DOHH2 (cell line): ENCODE measurements around the gene RHOC.

Experiments
- H3F3A ChIP-seq: fragments of 200-600 bp; sonication (generic), shearing (Covaris generic); 2 replicates; pipeline ENCODE4 v1.6.0; 2016; ENCODE audit warnings: antibody characterized with exemption, mild to moderate bottlenecking; ENCODE audit not compliant: control insufficient read depth, insufficient read depth
- H3K27ac ChIP-seq: fragments of 200-600 bp; sonication (generic); 2 replicates; pipeline ENCODE4 v1.5.1; 2014; ENCODE audit warnings: low read depth, mild to moderate bottlenecking, low read length, moderate library complexity
- H3K27me3 ChIP-seq: fragments of 200-600 bp; sonication (generic); 2 replicates; pipeline ENCODE4 v1.6.1; 2014; ENCODE audit warnings: mild to moderate bottlenecking, low read length, mixed read lengths; ENCODE audit not compliant: control insufficient read depth
- H3K36me3 ChIP-seq: fragments of 200-600 bp; sonication (generic); 2 replicates; pipeline ENCODE4 v1.6.1; 2014; ENCODE audit warnings: mild to moderate bottlenecking, low read length, moderate library complexity, mixed read lengths; ENCODE audit not compliant: control insufficient read depth
- H3K4me1 ChIP-seq: fragments of 200-600 bp; sonication (generic); 2 replicates; pipeline ENCODE4 v1.6.1; 2014; ENCODE audit warnings: mild to moderate bottlenecking, low read length, mixed read lengths; ENCODE audit not compliant: control insufficient read depth
- H3K4me2 ChIP-seq: fragments of 200-600 bp; sonication (generic); 2 replicates; pipeline ENCODE4 v1.6.0; 2014; ENCODE audit warnings: mild to moderate bottlenecking, low read length, moderate library complexity
- H3K4me3 ChIP-seq: fragments of 200-600 bp; sonication (generic); 2 replicates; pipeline ENCODE4 v1.5.1; 2014; ENCODE audit warnings: mild to moderate bottlenecking, low read length, mixed read lengths
- H3K79me2 ChIP-seq: fragments of 200-600 bp; sonication (generic); 2 replicates; pipeline ENCODE4 v1.6.1; 2014; ENCODE audit warnings: mild to moderate bottlenecking, low read length, mixed read lengths; ENCODE audit not compliant: control insufficient read depth
- H3K9me2 ChIP-seq: fragments of 200-600 bp; sonication (generic); replicated peaks from 2 replicates; pipeline ENCODE4 v1.6.1; 2014; ENCODE audit warnings: mild to moderate bottlenecking, low read length, mixed read lengths; ENCODE audit not compliant: control insufficient read depth
- H3K9me3 ChIP-seq: fragments of 200-600 bp; sonication (generic); 2 replicates; pipeline ENCODE4 v1.6.1; 2014; ENCODE audit warnings: antibody characterized with exemption, low read length, mixed read lengths; ENCODE audit not compliant: control insufficient read depth, insufficient read depth
- H4K20me1 ChIP-seq: fragments of 200-600 bp; sonication (generic); 2 replicates; pipeline ENCODE4 v1.6.0; 2014; ENCODE audit warnings: low read depth, mild to moderate bottlenecking, antibody characterized with exemption, low read length, moderate library complexity; ENCODE audit not compliant: control insufficient read depth, insufficient read depth
- CTCF ChIP-seq: fragments of 200-600 bp; sonication (generic); IDR thresholded peaks from one replicate; pipeline ENCODE4 v1.5.1; 2014; ENCODE audit warnings: antibody characterized with exemption, mild to moderate bottlenecking, low read depth, low read length; ENCODE audit not compliant: poor library complexity, severe bottlenecking
- EZH2phosphoT487 ChIP-seq: fragments of 200-600 bp; sonication (generic); IDR thresholded peaks from 2 replicates; pipeline ENCODE4 v1.6.1; 2017; ENCODE audit warnings: borderline replicate concordance, mild to moderate bottlenecking, antibody characterized with exemption, low read length, moderate library complexity, mixed read lengths

The RHOC gene

GRCh38 chr1:112700290-112701226 is 6.4 kb downstream of the RHOC start:
- H3K27me3 ChIP-seq, result no peaks in the 10 kb centered on the region
- H4K20me1 ChIP-seq, result no peaks in the 10 kb centered on the region
- H3F3A ChIP-seq, result 0 out of 2 replicates have a peak, but pooled peaks cover 4% of the 10 kb centered on the region
- peak overlapping the region; percentile 59 for H3K4me2 ChIP-seq
- no peak for TF ChIP-seq CTCF
- TF ChIP-seq EZH2phosphoT487, result no peak
- peak overlapping the region; percentile 31 for H3K27ac ChIP-seq
- H3K4me1 ChIP-seq, result peaks cover 44% of the 10 kb centered on the region
- H3K9me2 ChIP-seq, result no peaks in the 10 kb centered on the region
- no peaks in the 10 kb centered on the region for H3K9me3 ChIP-seq
- H3K4me3 ChIP-seq, result peak overlapping the region; percentile 54
- H3K36me3 ChIP-seq, result no peaks in the 10 kb centered on the region
- no peaks in the 10 kb centered on the region for H3K79me2 ChIP-seq

GRCh38 chr1:112699425-112700144 is 7.3 kb downstream of the RHOC start:
- no peak for TF ChIP-seq EZH2phosphoT487
- TF ChIP-seq CTCF, result no peak
- Histone ChIP-seq H3K36me3 (no peaks in the 10 kb centered on the region), H3K4me3 (no peak overlapping the region), H3K4me1 (peaks cover 34% of the 10 kb centered on the region), H3K9me3 (no peaks in the 10 kb centered on the region), H3K27ac (peak overlapping the region; percentile 31; the same call in 1 of the 2 replicates), H3K79me2 (no peaks in the 10 kb centered on the region), H4K20me1 (no peaks in the 10 kb centered on the region), H3F3A (no peaks in the 10 kb centered on the region), H3K4me2 (peak overlapping the region; percentile 59), H3K9me2 (no peaks in the 10 kb centered on the region), H3K27me3 (no peaks in the 10 kb centered on the region)

- Histone ChIP-seq H3K9me3 (no peaks in the 10 kb centered on the region), H3K4me2 (no peak overlapping the region), H3K4me1 (peaks cover 27% of the 10 kb centered on the region), H4K20me1 (no peaks in the 10 kb centered on the region), H3F3A (no peaks in the 10 kb centered on the region), H3K4me3 (no peak overlapping the region), H3K79me2 (no peaks in the 10 kb centered on the region), H3K9me2 (no peaks in the 10 kb centered on the region), H3K36me3 (no peaks in the 10 kb centered on the region), H3K27ac (no peak overlapping the region), H3K27me3 (no peaks in the 10 kb centered on the region)
- TF ChIP-seq CTCF (no peak), EZH2phosphoT487 (no peak)
Measured at GRCh38 chr1:112698366-112699310, 8.3 kb downstream of the RHOC start.
